ENCODE data around the gene FREM1.
A peak's percentile ranks its signal among the peaks of the same experiment; 100 is the strongest.
"Not testable (repeated sequence)": the region's sequence is repeated elsewhere in the genome, so short reads cannot be mapped to it uniquely, and the experiment has no call there.

FREM1 gene, protein sequence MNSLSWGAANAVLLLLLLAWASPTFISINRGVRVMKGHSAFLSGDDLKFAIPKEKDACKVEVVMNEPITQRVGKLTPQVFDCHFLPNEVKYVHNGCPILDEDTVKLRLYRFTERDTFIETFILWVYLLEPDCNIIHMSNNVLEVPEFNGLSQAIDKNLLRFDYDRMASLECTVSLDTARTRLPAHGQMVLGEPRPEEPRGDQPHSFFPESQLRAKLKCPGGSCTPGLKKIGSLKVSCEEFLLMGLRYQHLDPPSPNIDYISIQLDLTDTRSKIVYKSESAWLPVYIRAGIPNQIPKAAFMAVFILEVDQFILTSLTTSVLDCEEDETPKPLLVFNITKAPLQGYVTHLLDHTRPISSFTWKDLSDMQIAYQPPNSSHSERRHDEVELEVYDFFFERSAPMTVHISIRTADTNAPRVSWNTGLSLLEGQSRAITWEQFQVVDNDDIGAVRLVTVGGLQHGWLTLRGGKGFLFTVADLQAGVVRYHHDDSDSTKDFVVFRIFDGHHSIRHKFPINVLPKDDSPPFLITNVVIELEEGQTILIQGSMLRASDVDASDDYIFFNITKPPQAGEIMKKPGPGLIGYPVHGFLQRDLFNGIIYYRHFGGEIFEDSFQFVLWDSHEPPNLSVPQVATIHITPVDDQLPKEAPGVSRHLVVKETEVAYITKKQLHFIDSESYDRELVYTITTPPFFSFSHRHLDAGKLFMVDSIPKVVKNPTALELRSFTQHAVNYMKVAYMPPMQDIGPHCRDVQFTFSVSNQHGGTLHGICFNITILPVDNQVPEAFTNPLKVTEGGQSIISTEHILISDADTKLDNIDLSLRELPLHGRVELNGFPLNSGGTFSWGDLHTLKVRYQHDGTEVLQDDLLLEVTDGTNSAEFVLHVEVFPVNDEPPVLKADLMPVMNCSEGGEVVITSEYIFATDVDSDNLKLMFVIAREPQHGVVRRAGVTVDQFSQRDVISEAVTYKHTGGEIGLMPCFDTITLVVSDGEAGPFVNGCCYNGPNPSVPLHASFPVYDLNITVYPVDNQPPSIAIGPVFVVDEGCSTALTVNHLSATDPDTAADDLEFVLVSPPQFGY (N-terminal part only)

DNA sequence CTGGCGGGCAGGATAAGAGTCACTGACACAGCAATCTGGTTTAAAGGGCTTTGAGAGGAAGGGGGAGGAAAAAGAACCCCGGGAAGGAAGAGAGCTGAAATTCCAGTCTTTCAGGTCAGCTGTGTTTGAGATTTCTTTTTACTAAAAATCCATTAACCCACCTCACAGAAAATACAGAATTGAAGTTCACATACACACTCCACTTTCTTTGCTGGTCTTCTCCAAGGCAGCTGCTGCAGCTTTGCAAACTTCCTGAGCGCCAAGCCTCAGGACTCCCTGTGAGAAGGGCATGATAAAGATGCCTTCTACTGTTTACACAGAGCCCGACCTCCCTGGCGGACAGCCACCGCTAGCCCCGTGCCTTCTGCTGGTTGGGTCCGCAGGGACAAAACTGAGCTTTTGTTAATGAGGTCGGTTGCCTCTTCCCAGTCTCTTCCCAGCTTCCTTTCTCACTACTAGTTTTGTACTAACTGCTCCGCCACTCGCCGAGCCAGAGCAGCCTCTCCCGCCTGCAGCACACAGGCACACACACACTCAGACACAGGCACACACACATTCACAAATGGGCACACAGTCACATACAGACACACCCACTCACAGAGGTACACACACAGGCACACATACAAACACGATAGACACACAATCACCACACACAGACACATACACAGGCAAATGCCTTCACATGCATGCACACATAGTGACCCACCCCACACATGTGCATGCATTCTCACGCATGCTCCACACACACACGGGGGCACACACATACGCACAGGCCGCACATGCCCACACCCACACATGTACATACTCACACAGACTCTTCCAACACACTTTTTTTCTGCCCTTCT is at the start of gene FREM1:
FREM1 (minus strand) TSS at position 468 of the 845 bp plus-strand sequence. CDS start 41,451 bp downstream, outside the sequence.
- DNase-seq = peak; percentile 68

DNA sequence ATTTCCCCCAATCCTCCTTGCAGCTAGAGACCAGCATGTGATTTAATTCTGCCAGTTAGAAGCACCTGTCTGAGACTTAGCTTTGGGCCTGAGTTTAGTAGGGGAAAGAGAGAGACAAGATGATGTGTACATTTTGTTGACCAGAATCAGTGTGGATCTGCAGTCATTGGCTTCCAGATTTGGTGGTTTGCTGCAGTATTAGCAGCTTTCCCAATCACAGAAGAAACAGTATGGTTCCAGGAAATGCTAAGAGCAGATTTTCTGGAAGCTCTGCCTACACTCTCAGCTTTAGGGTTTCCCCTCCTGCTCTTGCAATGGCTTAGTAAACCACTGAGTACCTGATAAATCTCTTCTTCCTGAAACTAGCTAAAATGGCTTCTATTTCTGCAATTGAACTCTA is 48.8 kb upstream of the FREM1 start:
- no peak for DNase-seq

DNA sequence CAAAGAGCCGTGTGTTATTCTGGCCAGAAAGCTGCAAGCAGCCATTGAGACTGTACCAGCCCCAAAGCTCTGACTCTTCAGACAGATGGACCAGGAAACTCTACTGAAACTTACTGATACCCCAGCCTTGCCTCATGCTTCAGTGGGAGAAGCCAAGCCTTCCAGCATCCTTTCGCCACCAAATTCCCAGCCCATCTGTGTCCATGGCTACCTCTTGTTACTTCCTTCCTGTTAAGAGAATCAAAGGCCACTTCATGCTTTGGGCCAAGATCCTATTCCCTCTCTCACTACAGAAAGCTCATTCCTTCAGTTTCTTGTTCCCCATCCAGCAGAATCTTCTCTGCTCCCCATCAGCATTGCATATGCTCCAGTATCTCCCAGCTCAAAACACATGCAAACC is 46.9 kb upstream of the FREM1 start:
- no peak for DNase-seq

DNA sequence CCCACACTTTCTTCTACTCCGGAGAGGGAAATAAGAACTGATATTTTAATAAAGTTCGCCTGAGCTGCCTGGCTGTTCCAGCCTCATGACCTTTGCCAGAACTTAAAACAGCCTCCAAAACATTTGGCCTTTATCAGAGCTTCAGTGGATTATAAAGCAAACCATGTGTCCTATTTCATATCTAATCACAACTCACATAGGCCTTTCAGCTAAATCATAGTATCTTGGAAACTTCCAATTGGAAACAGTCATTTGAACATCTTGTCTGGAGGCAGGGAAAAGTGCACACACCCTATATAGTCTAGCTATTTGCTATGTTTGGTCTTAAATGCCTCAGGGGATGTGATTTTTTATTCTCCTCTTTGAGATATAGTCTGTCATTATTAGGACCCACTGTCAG is 46.0 kb upstream of the FREM1 start:
- no peak for DNase-seq

DNA sequence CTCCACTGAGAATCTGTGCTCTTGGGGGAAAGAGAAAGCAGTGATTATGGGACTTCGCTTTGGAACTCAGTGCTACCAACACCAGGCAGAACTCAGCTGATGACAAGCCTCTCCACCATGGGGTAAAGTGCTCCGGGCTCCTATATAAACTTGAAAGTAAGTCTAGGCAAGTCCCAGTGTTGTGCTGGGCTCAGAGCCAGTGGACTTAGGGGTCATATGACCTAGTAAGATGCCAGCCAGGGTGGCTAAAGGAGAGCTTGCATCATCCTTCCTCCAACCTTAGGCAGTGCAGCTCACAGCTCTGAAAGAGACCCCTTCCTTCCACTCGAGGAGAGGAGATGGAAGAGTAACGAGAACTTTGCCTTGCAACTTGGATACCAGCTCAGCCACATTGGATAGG is 35.1 kb upstream of the FREM1 start:
- no peak for DNase-seq

DNA sequence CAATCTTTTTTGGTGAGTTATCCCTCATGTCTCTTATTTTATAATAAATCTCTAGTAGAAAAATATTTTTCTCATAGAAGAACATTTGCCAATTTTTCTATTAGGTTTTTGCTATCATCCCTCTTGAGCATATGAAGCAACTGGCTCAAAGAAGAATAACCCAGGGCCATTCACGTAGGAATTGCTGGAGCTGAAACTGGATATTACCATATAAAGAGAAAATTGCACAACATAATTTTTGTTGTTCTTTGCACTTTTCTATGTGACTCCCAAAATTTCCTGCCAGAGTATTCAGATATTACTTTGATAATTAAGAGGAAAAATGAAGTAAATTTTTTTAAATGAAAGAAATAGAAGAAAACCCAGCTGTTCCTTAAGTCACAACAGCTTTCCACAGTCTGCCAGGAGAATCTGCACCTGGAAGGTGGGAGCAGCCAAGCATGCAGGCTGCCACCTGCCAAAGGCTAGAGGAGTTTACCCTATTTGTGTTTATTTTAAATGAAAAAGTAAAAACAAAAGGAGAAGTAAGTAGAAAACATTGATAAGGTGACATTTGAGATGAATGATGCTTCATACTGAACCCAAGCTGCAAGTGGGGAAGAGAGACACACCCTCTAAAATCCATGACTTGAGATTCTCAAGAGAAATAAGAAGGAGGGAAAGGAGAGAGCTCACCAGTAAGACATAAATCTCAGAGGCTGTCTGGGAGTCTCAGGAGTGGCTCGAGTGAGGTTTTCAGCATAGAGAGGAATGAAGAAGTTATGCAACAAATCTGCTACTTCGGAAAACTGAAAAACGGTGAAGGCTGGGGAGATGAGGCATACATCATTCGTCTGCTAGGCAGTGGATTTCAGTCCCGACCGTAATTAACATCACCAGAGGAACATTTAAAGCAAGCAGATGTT is 31.5 kb upstream of the FREM1 start:
- no peak for DNase-seq

DNA sequence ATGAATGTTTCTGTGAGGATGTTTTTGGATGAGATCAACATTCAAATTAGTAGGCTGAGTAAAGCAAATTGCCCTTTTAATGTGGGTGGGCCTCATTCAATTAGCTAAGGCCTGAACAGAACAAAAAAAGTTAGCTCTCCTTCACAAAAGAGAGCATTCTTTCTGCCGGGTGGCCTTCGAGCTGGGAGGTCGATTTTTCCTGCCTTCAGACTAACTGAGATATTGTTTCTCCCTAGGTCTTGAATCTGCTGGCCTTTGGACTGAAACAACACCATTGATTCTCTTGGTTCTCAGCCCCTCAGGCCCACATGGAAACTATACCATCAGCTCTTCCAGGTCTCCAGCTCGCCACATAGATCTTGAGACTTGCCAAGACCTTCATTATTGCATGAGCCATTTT is 29.1 kb upstream of the FREM1 start:
- no peak for DNase-seq

DNA sequence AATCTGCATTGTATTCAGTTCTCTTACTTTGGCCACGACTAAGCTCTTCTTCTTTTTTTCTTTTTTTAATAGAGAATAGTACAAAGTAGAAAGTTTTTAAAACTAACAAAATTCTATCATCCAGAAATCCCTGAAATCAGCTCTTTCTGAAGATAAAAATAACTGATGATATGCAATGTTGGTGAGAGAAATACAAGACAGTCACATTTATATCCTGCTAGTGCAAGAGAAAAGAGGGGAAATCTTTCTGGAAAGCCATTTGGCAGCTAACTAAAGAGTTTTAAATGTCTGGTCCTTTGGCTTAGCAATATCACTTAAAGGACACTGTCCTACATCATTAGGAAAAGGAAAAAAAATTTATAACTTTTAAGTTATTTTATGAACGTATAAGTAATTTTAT is 27.0 kb upstream of the FREM1 start:
- no peak for DNase-seq

DNA sequence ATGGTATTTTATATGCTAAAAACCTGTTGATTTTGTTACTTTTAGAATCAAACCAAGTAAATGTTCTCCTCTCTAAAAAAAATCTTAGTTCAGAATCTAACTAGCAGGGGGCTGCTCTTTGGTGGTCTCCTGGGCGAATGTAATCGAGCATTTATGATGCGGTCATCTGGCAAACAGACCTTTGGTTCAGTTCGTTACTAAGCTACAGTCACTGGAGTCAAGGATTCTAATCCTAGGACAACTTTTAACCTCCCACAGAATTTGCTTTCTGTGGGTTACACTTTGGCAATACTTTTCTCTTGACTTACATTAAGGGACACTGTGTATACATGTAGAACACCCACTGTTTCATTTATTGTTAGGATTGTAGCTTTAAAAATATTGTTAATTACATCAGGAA is 26.3 kb upstream of the FREM1 start:
- no peak for DNase-seq

DNA sequence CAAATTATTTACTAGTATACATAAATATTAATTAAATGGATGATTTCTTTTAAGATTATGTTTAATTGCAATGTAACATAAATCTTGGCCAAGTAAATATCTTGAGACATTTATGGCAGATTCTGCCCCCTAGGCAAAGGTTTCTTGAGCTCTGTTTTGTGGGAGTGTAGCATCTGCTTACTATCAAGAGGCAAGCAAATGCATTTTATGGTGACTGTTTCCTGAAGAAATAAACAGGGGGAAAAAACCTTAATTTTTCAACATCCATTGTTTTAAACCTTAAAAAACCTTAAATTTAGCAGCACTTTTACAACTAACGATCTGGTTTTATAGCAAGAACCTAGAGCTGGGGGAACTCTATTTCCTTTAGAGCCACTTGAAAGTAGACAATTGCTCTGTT is 25.7 kb upstream of the FREM1 start:
- no peak for DNase-seq

DNA sequence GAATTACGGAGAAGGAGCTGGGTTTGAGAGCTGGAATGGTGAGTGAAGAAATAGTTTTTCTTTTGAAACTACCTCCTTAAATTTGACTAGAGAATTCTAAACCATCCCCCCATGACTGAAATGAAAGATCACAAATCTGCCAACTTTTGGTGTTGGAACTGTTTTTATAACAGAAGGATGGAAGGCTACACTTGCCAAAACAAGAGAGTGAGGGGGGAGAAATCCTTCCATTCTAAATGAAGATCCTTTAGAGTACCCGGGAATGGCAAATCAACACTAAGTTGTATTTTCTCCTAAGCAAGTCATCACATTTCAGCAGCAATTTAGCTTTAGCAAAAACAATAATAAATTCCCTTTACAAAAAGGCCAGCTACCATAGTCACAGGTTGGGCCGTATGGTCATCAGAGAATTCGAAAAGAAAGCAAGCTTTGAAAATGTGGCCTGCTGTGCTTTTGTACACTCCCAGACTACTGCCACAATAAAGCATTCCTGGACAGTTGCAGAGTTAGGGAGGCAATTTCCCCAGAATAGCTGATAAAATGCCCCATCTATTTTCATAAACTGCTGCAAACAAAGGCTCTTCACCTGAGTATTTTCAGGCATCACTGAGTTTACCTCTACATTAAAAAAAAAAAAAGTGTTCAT is 25.0 kb upstream of the FREM1 start:
- no peak for DNase-seq

DNA sequence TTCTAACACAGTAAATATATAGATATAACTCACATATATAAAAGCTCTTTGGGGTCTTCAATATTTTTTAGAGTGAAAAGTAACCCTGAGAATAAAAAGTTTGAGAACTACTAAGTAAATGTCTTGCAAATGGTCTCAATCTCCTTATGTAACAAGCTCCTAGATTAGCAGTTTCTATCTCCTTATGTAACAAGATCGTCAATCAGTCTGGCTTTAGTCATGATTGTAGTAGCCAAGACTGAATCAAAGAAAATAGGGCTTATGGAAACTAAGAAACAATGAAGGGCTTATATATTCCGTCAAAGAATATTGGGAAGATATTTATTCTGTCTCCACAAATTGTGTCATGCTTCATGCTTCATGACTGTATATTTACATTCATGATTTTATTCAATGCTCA is 22.4 kb upstream of the FREM1 start:
- DNase-seq = no peak

DNA sequence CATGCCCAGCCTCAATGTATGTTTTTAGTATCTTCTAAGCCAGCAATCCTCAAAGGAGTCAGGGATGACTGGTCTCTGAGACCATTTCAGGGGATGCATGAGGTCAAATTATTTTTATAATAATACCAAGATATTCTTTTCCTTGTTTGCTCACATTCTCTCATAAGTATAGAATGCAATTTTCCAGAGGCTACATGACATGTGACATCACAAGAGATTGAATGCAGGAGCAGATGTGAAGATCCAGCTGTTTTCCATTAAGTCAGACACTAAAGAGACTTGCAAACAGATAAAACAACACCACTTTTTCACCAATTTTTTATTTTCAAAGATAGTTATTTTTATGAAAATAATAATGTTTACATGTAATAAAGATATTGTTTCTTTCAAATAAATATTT is 22.0 kb upstream of the FREM1 start:
- DNase-seq = no peak

DNA sequence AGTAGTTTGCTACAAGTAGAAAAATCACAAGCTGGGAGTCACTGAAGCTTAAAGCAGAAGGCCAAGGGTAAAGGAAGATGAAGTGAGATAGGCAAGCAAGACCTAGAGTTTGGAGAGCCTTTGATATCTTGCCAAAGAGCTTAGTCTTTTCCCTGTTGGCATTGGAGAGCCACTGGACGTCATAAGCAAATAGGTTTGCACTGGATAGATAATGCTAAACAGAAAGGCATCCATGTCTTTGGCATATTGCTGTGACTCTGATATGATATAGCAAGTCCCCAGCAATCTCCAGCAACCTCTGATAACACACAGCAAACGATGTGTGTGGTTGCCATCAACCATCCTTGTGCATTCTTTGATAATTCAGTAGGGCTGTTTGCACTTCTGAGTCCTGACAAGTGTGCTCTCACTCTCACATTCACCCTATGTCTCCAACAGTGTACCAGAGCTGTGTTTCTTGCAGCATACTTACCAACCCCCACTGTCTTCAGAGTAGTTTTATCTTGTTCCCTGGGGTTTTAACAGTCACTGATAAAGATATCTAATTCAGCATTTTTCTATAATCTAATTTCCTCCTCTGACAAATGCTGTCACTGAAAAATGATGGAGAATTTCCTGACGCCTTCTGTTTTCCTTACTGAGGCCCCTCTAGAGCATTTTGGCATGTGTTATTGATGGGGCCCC is 16.9 kb upstream of the FREM1 start:
- DNase-seq = peak; percentile 97

DNA sequence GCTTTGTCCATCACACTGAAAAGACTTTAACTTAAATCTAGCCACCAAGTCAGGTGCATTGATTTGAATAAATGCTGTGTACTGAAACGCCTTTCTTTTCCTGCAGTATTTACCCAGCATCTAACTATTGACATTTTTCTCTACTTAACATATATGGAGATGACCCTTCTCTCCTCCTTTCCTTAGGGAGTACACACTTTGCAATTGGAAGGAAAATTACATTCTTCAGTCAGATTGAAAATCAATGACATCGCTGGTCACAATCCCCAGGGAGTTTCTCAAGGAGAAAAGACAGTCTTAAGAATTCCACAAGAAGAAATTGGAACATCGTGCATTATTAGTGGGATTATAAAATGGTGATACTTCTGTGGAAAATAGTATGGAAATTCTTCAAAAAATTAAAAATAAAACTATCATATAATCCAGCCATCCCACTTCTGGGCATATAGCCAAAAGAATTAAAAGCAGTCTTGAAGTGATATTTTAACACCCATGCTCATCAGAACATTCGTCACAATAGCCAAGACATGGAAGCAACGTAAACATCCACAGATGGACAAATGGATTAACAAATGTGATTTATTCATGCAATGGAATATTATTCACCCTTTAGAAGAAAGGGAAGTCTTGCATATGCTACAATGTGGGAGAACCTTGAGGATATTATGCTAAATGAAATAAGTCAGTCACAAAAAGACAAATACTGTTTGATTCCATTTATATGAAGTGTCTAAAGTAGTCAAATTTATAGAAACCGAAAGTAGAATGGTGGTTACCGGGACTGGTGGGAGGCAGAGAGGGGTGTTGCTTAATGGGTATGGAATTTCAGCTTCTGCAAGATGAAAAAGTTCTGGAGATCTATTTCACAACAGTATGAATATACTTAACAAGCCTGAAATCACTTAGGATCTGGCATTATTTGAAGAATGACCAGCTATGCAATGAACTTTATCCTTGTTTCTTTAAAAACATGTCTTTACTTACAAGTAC is 14.3 kb upstream of the FREM1 start:
- peak; percentile 57 for DNase-seq

DNA sequence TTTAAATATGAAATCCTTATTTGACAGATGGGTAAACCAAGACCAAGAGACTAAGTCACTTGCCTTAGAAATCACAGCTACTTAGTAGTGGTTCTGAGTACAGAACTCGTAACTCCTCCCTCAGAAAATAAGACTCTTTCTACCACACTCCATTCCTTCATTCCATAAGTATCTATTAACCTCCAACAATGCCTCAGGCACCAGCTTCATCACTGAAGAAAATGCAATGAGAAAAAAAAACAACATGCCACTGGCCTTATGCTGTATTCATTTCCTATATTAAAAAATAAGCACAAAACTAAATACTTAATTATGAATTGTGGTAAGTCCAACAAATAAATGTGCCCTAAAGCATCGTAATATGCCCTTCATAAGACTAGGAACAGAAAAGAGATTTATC is 13.5 kb upstream of the FREM1 start:
- DNase-seq = no peak

DNA sequence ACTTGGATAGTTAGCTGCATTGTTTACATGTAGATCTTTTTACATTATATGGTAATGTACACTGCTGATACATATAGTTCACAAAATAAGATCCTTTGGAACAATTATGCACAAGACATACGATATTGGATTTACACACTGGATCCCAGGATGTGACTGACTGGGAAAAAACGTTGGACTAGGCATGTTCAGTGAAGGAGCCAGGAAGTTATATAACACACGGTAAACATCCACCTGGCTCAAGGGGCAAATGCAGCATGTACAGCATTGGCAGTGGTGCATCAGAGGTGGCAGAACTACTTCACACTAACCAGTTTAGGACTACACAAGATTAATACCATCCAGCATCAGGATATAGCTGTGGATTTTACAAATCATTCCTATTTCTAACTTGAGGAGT is 10.6 kb upstream of the FREM1 start:
- not testable (repeated sequence) for DNase-seq

DNA sequence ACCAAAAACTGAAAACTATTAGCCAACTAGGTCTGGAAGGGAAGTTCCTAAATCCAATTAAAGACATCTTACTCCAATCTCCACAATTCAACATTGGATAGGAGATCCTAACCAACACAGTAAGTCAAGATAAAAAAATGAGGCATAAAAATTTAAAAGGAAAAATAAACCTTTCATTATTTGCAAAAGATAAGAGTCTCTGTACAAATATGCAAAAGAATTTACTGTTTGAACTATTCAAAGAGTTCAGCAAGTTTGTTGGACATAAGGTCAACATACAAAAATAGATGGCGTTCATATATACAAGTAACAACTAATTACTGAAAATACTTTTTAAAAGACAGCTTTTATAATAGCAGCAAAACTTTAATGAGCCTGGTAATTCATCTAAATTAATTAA is 3.1 kb upstream of the FREM1 start:
- DNase-seq = no peak

DNA sequence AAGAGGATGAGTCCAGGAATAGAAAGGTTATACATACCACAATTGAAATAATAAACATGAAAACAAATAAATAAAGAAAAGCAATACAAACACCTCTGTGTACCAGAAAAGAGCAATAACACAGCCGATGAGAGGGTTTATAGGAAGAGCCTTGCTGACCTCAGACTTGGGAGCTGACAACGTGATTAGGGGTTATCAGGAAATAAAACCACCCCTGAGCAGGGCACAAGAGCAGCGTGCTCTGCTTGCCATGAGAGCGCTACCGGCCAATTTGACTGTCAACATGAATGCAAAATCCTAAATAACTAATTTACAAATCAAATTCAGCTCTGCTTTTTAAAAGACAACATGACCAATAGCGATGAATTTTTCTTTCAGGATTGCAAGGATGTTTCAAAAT is 2.6 kb upstream of the FREM1 start:
- peak; percentile 36 for DNase-seq

All from hematopoietic multipotent progenitor cell treated with erythropoietin and hydrocortisone succinate and interleukin-3 and kit ligand, for 6 days (in vitro differentiated cells).